Urinary bladder (tissue), 4 donors: ENCODE measurements around the gene CARS1. TPM values are rescaled to one million over a fixed set of nuclear protein-coding genes. Genes with fewer than 3 reads are reported as not detected.

Experiments
- DNase-seq: peaks from one replicate; pipeline ENCODE4 v3.0.0-alpha.2; 2015; ENCODE audit errors: extremely low spot score
- H3K27ac ChIP-seq: one replicate; pipeline ENCODE4 v1.5.1; 2013; ENCODE audit warnings: low read depth, mild to moderate bottlenecking, moderate library complexity
- H3K36me3 ChIP-seq: one replicate; pipeline ENCODE4 v1.6.1; 2013; ENCODE audit warnings: mild to moderate bottlenecking, moderate library complexity; ENCODE audit not compliant: insufficient read depth
- H3K4me1 ChIP-seq: one replicate; pipeline ENCODE4 v1.6.1; 2013; ENCODE audit warnings: mild to moderate bottlenecking, moderate library complexity; ENCODE audit not compliant: insufficient read depth
- H3K4me3 ChIP-seq: one replicate; pipeline ENCODE4 v1.5.1; 2013; ENCODE audit warnings: low read depth, low read length
- WGBS: extraction: QIAGEN DNeasy Blood & Tissue Kit; methylation state at CpG from one replicate; pipeline ENCODE4 v1.1.7; 2013; 5-methylcytosine and 5-hydroxymethylcytosine counted together
- polyA plus RNA-seq: library from polyadenylated mRNA; stranded (reverse); fragments of 200-250 nt; gene quantifications from one replicate; pipeline ENCODE4 v1.2.3, GENCODE V29; 2013
- total RNA-seq: library from RNA; depleted of rRNA; stranded (reverse); fragments of >200 nt; gene quantifications from one replicate; pipeline ENCODE4 v1.2.3, GENCODE V29; 2014
- donor health status: healthy with polysubstance abuse.
- donor health status: healthy.

Gene CARS1
- total and polyA plus RNA-seq, 2 donors: 16.1 to 32.2 TPM

- Histone ChIP-seq H3K27ac (no peak overlapping the region), H3K4me3 (no peak overlapping the region), H3K4me1 (no peaks in the 10 kb centered on the region), H3K36me3 (no peaks in the 10 kb centered on the region)
- DNase-seq: no peak
- 85% methylated on average over 36 of the region's 36 CpGs for WGBS
Measured at GRCh38 chr11:3093281-3094191, 36.3 kb upstream of the CARS1 start.

DNA sequence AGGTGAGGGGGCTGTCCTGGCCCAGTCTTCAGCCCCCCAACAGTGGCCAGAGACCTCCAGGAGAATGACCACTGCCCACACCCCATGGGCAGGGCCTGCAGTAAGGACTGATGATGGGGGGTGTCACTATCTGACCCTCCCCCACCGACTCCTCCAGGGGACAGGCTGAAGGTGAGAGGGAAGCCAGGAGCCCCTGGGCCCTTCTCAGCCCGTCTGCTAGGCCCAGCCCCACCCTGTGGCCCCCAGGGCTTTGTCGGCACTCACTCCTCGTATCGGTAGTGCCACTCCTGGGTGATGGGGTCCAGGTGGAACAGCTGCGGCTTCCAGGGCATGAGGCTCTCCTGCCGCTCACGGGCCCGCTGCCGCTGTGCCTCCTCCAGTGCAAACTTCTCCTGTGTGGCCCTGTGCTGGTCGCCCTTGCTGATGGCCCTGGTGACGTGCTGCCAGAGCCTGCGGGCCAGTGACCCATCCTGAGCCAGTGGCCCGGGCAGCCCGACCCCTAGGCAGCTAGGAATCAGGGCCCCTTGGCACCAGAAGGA lies 35.4 kb upstream of the CARS1 start:
- H3K27ac ChIP-seq: no peak overlapping the region

DNA sequence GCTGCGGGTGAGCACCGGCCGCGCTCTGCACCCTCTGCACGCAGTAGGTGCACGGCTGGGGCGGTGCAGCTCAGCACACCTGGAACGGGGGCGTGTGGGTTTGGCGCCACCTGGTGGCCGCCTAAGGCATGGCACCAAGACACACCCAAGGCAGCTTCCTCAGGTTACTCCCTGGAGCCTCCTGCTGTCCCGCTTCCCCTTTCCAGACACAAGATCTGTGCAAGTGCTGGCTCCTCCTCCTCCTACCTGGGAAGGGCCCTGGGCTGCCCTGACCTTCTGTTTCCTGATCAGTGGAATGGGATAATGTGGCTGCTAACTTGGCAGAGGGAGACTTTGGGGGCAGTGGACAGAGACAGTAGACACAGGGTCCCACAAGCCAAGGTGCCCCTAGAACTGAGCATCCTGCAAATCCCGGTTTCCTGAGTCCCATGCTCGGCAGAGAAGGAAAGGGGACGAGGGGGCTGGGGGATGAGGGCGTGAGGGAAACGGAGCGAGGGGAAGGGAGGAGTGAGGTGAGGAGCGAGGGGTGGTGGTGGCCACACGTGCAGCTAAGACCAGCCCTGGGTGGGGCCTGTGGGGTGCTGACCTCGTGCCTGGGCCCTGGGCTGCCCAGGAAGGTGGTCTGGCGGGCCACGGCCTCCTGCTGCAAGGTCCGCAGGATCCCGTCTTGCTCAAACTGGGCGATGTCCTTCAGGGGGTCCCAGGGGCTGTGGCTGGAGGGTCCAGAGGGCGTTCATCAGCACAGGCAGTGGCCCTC lies 34.8 kb upstream of the CARS1 start:
- Histone ChIP-seq H3K4me1 (no peaks in the 10 kb centered on the region), H3K27ac (no peak overlapping the region), H3K4me3 (no peak overlapping the region), H3K36me3 (no peaks in the 10 kb centered on the region)
- no peak for DNase-seq
- WGBS: 46% methylated on average over 27 of the region's 27 CpGs

More for the DNA sequence above, 35.4 kb upstream of the CARS1 start:
- Histone ChIP-seq H3K36me3 (no peaks in the 10 kb centered on the region), H3K4me1 (no peaks in the 10 kb centered on the region), H3K4me3 (no peak overlapping the region)
- no peak for DNase-seq
- WGBS: 91% methylated on average over 15 of the region's 15 CpGs

GRCh38 chr11:3091081-3091845 lies 34.0 kb upstream of the CARS1 start:
- no peaks in the 10 kb centered on the region for H3K4me1 ChIP-seq
- no peak for DNase-seq
- H3K4me3 ChIP-seq: no peak overlapping the region
- no peak overlapping the region for H3K27ac ChIP-seq
- H3K36me3 ChIP-seq: no peaks in the 10 kb centered on the region
- 75% methylated on average over 14 of the region's 14 CpGs for WGBS

GRCh38 chr11:3090096-3090901 lies 33.1 kb upstream of the CARS1 start:
- no peak overlapping the region for H3K27ac ChIP-seq
- 89% methylated on average over 13 of the region's 13 CpGs for WGBS
- H3K4me1 ChIP-seq: no peaks in the 10 kb centered on the region
- DNase-seq: no peak
- no peaks in the 10 kb centered on the region for H3K36me3 ChIP-seq
- no peak overlapping the region for H3K4me3 ChIP-seq

- H3K4me3 ChIP-seq: no peak overlapping the region
- DNase-seq: no peak
- no peaks in the 10 kb centered on the region for H3K36me3 ChIP-seq
- H3K27ac ChIP-seq: no peak overlapping the region
- 90% methylated on average over 25 of the region's 25 CpGs for WGBS
- H3K4me1 ChIP-seq: no peaks in the 10 kb centered on the region
Measured at GRCh38 chr11:3089236-3090061, 32.2 kb upstream of the CARS1 start.

GRCh38 chr11:3088806-3089205 lies 31.6 kb upstream of the CARS1 start:
- WGBS: 87% methylated on average over 14 of the region's 14 CpGs
- Histone ChIP-seq H3K27ac (no peak overlapping the region), H3K4me3 (no peak overlapping the region), H3K36me3 (no peaks in the 10 kb centered on the region), H3K4me1 (no peaks in the 10 kb centered on the region)
- no peak for DNase-seq

GRCh38 chr11:3087821-3088800 lies 30.9 kb upstream of the CARS1 start:
- Histone ChIP-seq H3K36me3 (no peaks in the 10 kb centered on the region), H3K4me3 (no peak overlapping the region), H3K4me1 (no peaks in the 10 kb centered on the region), H3K27ac (no peak overlapping the region)
- DNase-seq: no peak
- 81% methylated on average over 24 of the region's 24 CpGs for WGBS

DNA sequence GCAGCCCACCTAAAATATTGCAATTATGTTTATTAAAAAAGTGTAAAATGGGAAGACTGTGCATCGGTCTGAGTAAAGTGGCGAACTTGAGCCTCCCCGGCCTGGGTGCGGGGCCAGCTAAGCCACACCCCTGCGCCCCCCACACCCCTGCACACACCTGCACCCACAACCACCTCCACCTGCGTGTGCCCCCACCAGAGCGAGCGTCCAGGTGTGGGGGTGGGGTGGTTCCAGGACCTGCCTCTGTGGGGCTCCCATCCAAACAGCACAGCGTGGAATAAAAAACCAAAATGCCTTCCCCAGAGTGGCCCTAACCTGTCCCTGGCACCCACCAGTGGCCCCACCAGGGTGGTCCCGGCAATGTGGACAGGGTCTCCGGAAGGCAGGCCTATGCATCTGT lies 30.1 kb upstream of the CARS1 start:
- Histone ChIP-seq H3K4me1 (no peaks in the 10 kb centered on the region), H3K4me3 (no peak overlapping the region), H3K27ac (no peak overlapping the region), H3K36me3 (no peaks in the 10 kb centered on the region)
- 84% methylated on average over 11 of the region's 11 CpGs for WGBS
- no peak for DNase-seq

GRCh38 chr11:3086671-3087150 lies 29.5 kb upstream of the CARS1 start:
- no peaks in the 10 kb centered on the region for H3K36me3 ChIP-seq
- H3K27ac ChIP-seq: no peak overlapping the region
- DNase-seq: no peak
- H3K4me1 ChIP-seq: no peaks in the 10 kb centered on the region
- 69% methylated on average over 9 of the region's 9 CpGs for WGBS
- no peak overlapping the region for H3K4me3 ChIP-seq

DNA sequence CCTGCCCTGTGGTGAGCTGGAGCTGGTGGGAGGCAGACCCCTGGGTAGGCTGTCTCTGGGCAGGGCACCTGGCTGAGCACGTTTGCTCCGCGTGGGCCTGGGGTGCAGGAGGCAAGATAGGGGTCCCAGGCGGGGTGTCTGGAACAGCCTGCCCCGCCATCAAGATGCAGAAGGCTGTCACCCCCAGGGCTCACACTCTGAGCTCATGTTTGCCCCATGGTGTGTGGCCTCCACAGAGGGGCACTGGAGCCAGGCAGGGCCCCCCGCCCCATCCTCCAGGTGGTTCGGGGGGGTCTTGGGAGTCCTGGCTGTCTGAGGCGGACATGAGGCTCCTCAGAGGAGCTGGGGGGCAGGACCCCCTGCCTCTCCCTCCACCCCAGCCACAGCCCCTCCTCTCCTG lies 28.9 kb upstream of the CARS1 start:
- H3K4me3 ChIP-seq: no peak overlapping the region
- H3K4me1 ChIP-seq: no peaks in the 10 kb centered on the region
- DNase-seq: no peak
- H3K27ac ChIP-seq: no peak overlapping the region
- H3K36me3 ChIP-seq: no peaks in the 10 kb centered on the region
- 66% methylated on average over 8 of the region's 8 CpGs for WGBS
